Loucy (cell line): Measurements from ENCODE around the gene ALG14.

Experiments used
- CTCF ChIP-seq: fragments of 200-600 bp; sonication (generic); conservative IDR thresholded peaks from 2 replicates; pipeline ENCODE4 v1.5.1; 2014; ENCODE audit warnings: mild to moderate bottlenecking, antibody characterized with exemption, low read length
- EZH2phosphoT487 ChIP-seq: fragments of 200-600 bp; IDR thresholded peaks from 2 replicates; pipeline ENCODE4 v1.6.1; 2018; ENCODE audit warnings: antibody characterized with exemption, mild to moderate bottlenecking, moderate library complexity, borderline replicate concordance

GRCh38 chr1:94940738-94941137 is 132.0 kb downstream of the ALG14 start:
- TF ChIP-seq CTCF, result no peak
- no peak for TF ChIP-seq EZH2phosphoT487
